H1 (cell line): ENCODE measurements around the gene SMIM7. TPM values are rescaled to one million over a fixed set of nuclear protein-coding genes. Genes with fewer than 3 reads are reported as not detected.

Experiments used
- CTCF ChIA-PET: fragments of 300-600 bp; sonication (Branson Sonifier 250); formaldehyde crosslinking; loops from one replicate; lab custom pipeline; 2021; ENCODE audit not compliant: partially characterized antibody; lab: Charles Lee
- POLR2A ChIA-PET: fragments of 300-600 bp; sonication (Branson Sonifier 250); formaldehyde crosslinking; loops from one replicate; lab custom pipeline; 2021; ENCODE audit warnings: inconsistent platforms; ENCODE audit not compliant: partially characterized antibody; lab: Charles Lee
- DNase-seq, 2 experiments: peaks; one replicate each; pipeline versions ENCODE4 v3.0.0 to v3.0.0-alpha.2; 2010 to 2022; ENCODE audit warnings: low spot score in 2 of 2, low read depth in 1 of 2, mixed read lengths in 1 of 2
- FAIRE-seq: peaks from 2 replicates; lab custom pipeline; 2011; peaks lifted over from hg19 to GRCh38; lab: Jason Lieb, UNC
- H2AFZ ChIP-seq: 2 replicates; pipeline ENCODE4 v1.8.1; 2012; ENCODE audit warnings: low read length, inconsistent platforms
- H2AK5ac ChIP-seq: 2 replicates; pipeline ENCODE4 v1.6.1; 2013; ENCODE audit warnings: low read depth, low read length
- H2BK120ac ChIP-seq: replicated peaks from 2 replicates; pipeline ENCODE3; 2013; ENCODE audit warnings: low read depth, low read length, inconsistent platforms
- H2BK12ac ChIP-seq: 2 replicates; pipeline ENCODE4 v1.6.1; 2013; ENCODE audit warnings: low read depth, low read length
- H2BK15ac ChIP-seq: 2 replicates; pipeline ENCODE4 v1.6.1; 2013; ENCODE audit warnings: low read length
- H2BK20ac ChIP-seq: 2 replicates; pipeline ENCODE4 v1.6.1; 2013; ENCODE audit warnings: low read length
- H2BK5ac ChIP-seq: 2 replicates; pipeline ENCODE4 v1.6.1; 2013; ENCODE audit warnings: low read depth, low read length
- H3K14ac ChIP-seq: 2 replicates; pipeline ENCODE4 v1.6.1; 2013; ENCODE audit warnings: inconsistent platforms; ENCODE audit not compliant: insufficient read length
- H3K18ac ChIP-seq: 2 replicates; pipeline ENCODE4 v1.6.1; 2013; ENCODE audit warnings: low read length; ENCODE audit errors: extremely low read depth
- H3K23ac ChIP-seq: 2 replicates; pipeline ENCODE4 v1.6.1; 2013; ENCODE audit warnings: inconsistent platforms; ENCODE audit not compliant: insufficient read length
- H3K23me2 ChIP-seq: 2 replicates; pipeline ENCODE4 v1.6.1; 2013; ENCODE audit warnings: low read depth, low read length
- H3K27ac ChIP-seq: 2 replicates; pipeline ENCODE4 v1.6.1; 2011; ENCODE audit warnings: low read depth, low read length, inconsistent platforms
- H3K27me3 ChIP-seq, 4 experiments: replicated peaks in 1 of 4; 1 replicate in 1 of 4; 2 replicates in 3 of 4; pipeline versions ENCODE4 v1.6.1 to v1.8.1; 2011 to 2013; ENCODE audit warnings: low read length in 3 of 4, mild to moderate bottlenecking in 3 of 4, inconsistent platforms in 2 of 4, mixed read lengths in 2 of 4, moderate library complexity in 1 of 4; ENCODE audit not compliant: control insufficient read depth in 3 of 4, insufficient read depth in 3 of 4; ENCODE audit errors: extremely low read depth in 1 of 4
- H3K36me3 ChIP-seq, 4 experiments: 2 replicates each; pipeline versions ENCODE4 v1.6.1 to v1.8.1; 2011 to 2013; ENCODE audit warnings: mild to moderate bottlenecking in 4 of 4, low read length in 3 of 4, moderate library complexity in 2 of 4, control low read depth in 1 of 4, inconsistent platforms in 1 of 4; ENCODE audit not compliant: insufficient read depth in 4 of 4, control insufficient read depth in 2 of 4
- H3K4ac ChIP-seq: replicated peaks from 2 replicates; pipeline ENCODE3; 2013; ENCODE audit warnings: low read length, low read depth, mixed read lengths, inconsistent platforms; ENCODE audit not compliant: insufficient read length
- H3K4me1 ChIP-seq, 4 experiments: replicated peaks in 1 of 4; 1 replicate in 1 of 4; 2 replicates in 3 of 4; pipeline versions ENCODE4 v1.6.1 to v1.8.1; 2011 to 2013; ENCODE audit warnings: low read length in 3 of 4, inconsistent platforms in 2 of 4, mixed read lengths in 1 of 4; ENCODE audit not compliant: insufficient read depth in 4 of 4, control insufficient read depth in 3 of 4
- H3K4me2 ChIP-seq, 2 experiments: 2 replicates each; pipeline versions ENCODE4 v1.6.1 to v1.8.1; 2011 to 2013; ENCODE audit warnings: low read depth in 2 of 2, low read length in 2 of 2, control low read depth in 1 of 2, inconsistent platforms in 1 of 2, mild to moderate bottlenecking in 1 of 2; ENCODE audit not compliant: insufficient read depth in 1 of 2
- H3K4me3 ChIP-seq, 4 experiments: fragments of 200-600, 300-600 bp in 1 of 4; sonication (generic), shearing (Covaris generic), sonication (Bioruptor Twin) in 1 of 4; 2 replicates each; pipeline versions ENCODE4 v1.5.1 to v1.8.1; 2011 to 2016; ENCODE audit warnings: low read length in 4 of 4, low read depth in 3 of 4, control low read depth in 2 of 4, inconsistent platforms in 2 of 4, mild to moderate bottlenecking in 2 of 4, mixed read lengths in 1 of 4, moderate library complexity in 1 of 4; ENCODE audit not compliant: insufficient read depth in 2 of 4; ENCODE audit errors: extremely low read depth in 1 of 4
- H3K56ac ChIP-seq: replicated peaks from 2 replicates; pipeline ENCODE3; 2013; ENCODE audit warnings: low read depth, mild to moderate bottlenecking, mixed read lengths, low read length, inconsistent platforms; ENCODE audit not compliant: insufficient read length
- H3K79me1 ChIP-seq: 2 replicates; pipeline ENCODE4 v1.6.1; 2013; ENCODE audit warnings: low read depth, low read length, control low read depth
- H3K79me2 ChIP-seq, 2 experiments: 2 replicates each; pipeline versions ENCODE4 v1.6.1 to v1.8.1; 2012 to 2013; ENCODE audit warnings: low read length in 2 of 2, mild to moderate bottlenecking in 2 of 2, inconsistent platforms in 1 of 2; ENCODE audit not compliant: insufficient read depth in 2 of 2, control insufficient read depth in 1 of 2
- H3K9ac ChIP-seq, 4 experiments: replicated peaks in 1 of 4; 1 replicate in 1 of 4; 2 replicates in 3 of 4; pipeline versions ENCODE4 v1.6.1 to v1.8.1; 2011 to 2013; ENCODE audit warnings: low read depth in 3 of 4, low read length in 3 of 4, control low read depth in 2 of 4, mild to moderate bottlenecking in 2 of 4, moderate library complexity in 2 of 4, inconsistent platforms in 1 of 4; ENCODE audit errors: extremely low read depth in 1 of 4
- H3K9me3 ChIP-seq, 2 experiments: 2 replicates each; pipeline versions ENCODE4 v1.6.1 to v1.8.1; 2012 to 2013; ENCODE audit warnings: mild to moderate bottlenecking in 2 of 2, moderate library complexity in 2 of 2, control low read depth in 1 of 2, inconsistent platforms in 1 of 2, low read depth in 1 of 2, low read length in 1 of 2, mixed read lengths in 1 of 2; ENCODE audit not compliant: insufficient read depth in 2 of 2
- H4K20me1 ChIP-seq, 2 experiments: replicated peaks in 1 of 2; 2 replicates each; pipeline versions ENCODE3 to v1.8.1; 2011 to 2013; ENCODE audit warnings: inconsistent platforms in 2 of 2, low read length in 2 of 2, mild to moderate bottlenecking in 1 of 2; ENCODE audit not compliant: insufficient read depth in 2 of 2, control insufficient read depth in 1 of 2
- H4K5ac ChIP-seq: 2 replicates; pipeline ENCODE4 v1.6.1; 2013; ENCODE audit warnings: low read length, low read depth, mixed read lengths, inconsistent platforms; ENCODE audit not compliant: insufficient read length
- H4K8ac ChIP-seq: 2 replicates; pipeline ENCODE4 v1.8.0; 2013; ENCODE audit warnings: mild to moderate bottlenecking, moderate library complexity, low read length, inconsistent platforms; ENCODE audit not compliant: insufficient read depth; ENCODE audit errors: extremely low read depth
- H4K91ac ChIP-seq: replicated peaks from 2 replicates; pipeline ENCODE3; 2013; ENCODE audit warnings: low read length, mixed read lengths, inconsistent platforms; ENCODE audit not compliant: insufficient read length
- polyA plus RNA-seq, 7 experiments: library from polyadenylated mRNA; depleted of rRNA in 3 of 7; stranded (reverse) in 5 of 7; unstranded in 2 of 7; fragments of >200 nt in 5 of 7; fragments of 200-250 nt in 2 of 7; gene quantifications; 1 replicate in 5 of 7; 2 replicates in 1 of 7; 4 replicates in 1 of 7; pipeline versions ENCODE4 v1.2.1 to v1.2.3, GENCODE V29; 2011 to 2013; ENCODE audit warnings: missing spikeins in 2 of 7, mixed read lengths in 2 of 7
- total RNA-seq: library from RNA; stranded (reverse); fragmentation: NEBNext Ultra II Directional; extraction: Animal tissue kit (Norgen Biotek cat#: 25700); gene quantifications from 2 replicates; pipeline ENCODE4 v1.2.1, GENCODE V29; 2021

Gene SMIM7
- total and polyA plus RNA-seq, 2 of the 8 experiments (the other 6 are each of a cell fraction or from before 2014, with no cell fraction given): 55.5 to 67.5 TPM

DNA sequence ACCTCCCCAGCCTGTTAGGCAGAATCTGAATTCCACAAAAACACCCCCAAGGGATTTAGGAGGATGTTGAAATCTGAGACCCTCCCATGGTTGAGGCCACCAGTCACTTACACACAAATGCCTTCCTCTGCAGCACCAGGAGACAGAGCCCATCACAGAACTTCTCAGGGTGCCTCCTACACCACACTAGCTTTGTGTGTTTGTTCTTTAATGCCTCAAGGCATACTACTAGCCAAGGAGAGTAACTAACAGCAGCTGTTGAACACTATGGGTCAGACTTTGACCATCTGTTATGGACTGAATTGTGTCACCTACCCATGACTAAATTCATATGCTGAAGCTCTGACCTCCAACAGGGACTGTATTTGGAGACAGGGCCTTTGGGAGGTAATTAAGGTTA lies 22.4 kb downstream of the SMIM7 start:
- H4K20me1 ChIP-seq: peaks cover 3 to 7% of the 10 kb centered on the region in 2 experiments
- H3K4me2 ChIP-seq: no peak overlapping the region
- H2BK20ac ChIP-seq: no peak overlapping the region
- no peak overlapping the region for H3K27ac ChIP-seq
- H4K8ac ChIP-seq: no peak overlapping the region
- DNase-seq (no peak), FAIRE-seq (no peak)
- H3K9ac ChIP-seq: no peak overlapping the region
- no peaks in the 10 kb centered on the region for H3K4me1 ChIP-seq
- no peak overlapping the region for H2BK12ac ChIP-seq
- H2BK5ac ChIP-seq: no peak overlapping the region
- H3K23me2 ChIP-seq: no peaks in the 10 kb centered on the region
- H4K91ac ChIP-seq: no peak overlapping the region
- peaks cover 0 to 39% of the 10 kb centered on the region in 2 experiments; a peak in 3 of 4 replicates for H3K79me2 ChIP-seq
- no peak overlapping the region for H2BK120ac ChIP-seq
- H3K79me1 ChIP-seq: peaks cover 3% of the 10 kb centered on the region; the same call in 1 of the 2 replicates
- no peaks in the 10 kb centered on the region for H3K9me3 ChIP-seq
- no peak overlapping the region for H2BK15ac ChIP-seq
- no peak overlapping the region for H4K5ac ChIP-seq
- no peak overlapping the region for H3K23ac ChIP-seq
- no peak overlapping the region for H3K14ac ChIP-seq
- no peak overlapping the region for H3K56ac ChIP-seq
- no peak overlapping the region for H3K4ac ChIP-seq
- no peaks in the 10 kb centered on the region for H3K27me3 ChIP-seq
- no peak overlapping the region for H2AFZ ChIP-seq
- H3K36me3 ChIP-seq: peaks cover 6 to 26% (median 13%) of the 10 kb centered on the region in 4 experiments; a peak in 7 of 8 replicates
- no peak overlapping the region for H3K18ac ChIP-seq
- ChIA-PET POLR2A (interaction anchor here (1.0 to 4.7 kb wide), 7 partner anchors 8 to 37 kb away, joined by 3 to 27 read pairs (median 5); partner anchors contain the start of genes MED26, SMIM7 and TMEM38A), CTCF (interaction anchor here (0.6 to 1.3 kb wide), 4 partner anchors 8 to 389 kb away, joined by 3 to 4 read pairs (median 3); no protein-coding TSS in a partner anchor)
- no peak overlapping the region for H3K4me3 ChIP-seq
- no peak overlapping the region for H2AK5ac ChIP-seq
